HepG2 (cell line): ENCODE results near the gene ACBD3. TPM values are rescaled to one million over a fixed set of nuclear protein-coding genes. Genes with fewer than 3 reads are reported as not detected.
A peak's percentile ranks its signal among the peaks of the same experiment; 100 is the strongest.

Source experiments
- ATAC-seq: fragments of 200-7000 bp; cut with Tn5 transposase; 3 replicates; pipeline ENCODE4 v1.9.1; 2020; ENCODE audit warnings: mild to moderate bottlenecking, moderate library complexity
- BruUV-seq: library from RNA; stranded (reverse); fragments of 400-500 nt; replicated peaks from 2 replicates; lab custom pipeline; 2021; lab: Mats Ljungman, UMichigan
- CTCF ChIA-PET: fragments of 300-600 bp; formaldehyde crosslinking; extraction: SDS; loops from one replicate; lab custom pipeline; 2021; ENCODE audit warnings: low total read pairs, inconsistent platforms, low intra/inter-chr PET ratio; lab: Yijun Ruan, JAX
- POLR2A ChIA-PET: fragments of 350-600 bp; sonication (Branson Sonifier 250); formaldehyde crosslinking; loops from one replicate; lab custom pipeline; 2020; ENCODE audit warnings: antibody characterized with exemption, inconsistent platforms; lab: Yijun Ruan, JAX
- DNase-seq: peaks from one replicate; pipeline ENCODE4 v3.0.0-alpha.2; 2015; ENCODE audit warnings: low spot score
- FAIRE-seq: peaks from 3 replicates; lab custom pipeline; 2011; peaks lifted over from hg19 to GRCh38; lab: Jason Lieb, UNC
- H2AFZ ChIP-seq: one replicate; pipeline ENCODE4 v1.6.1; 2011; ENCODE audit warnings: low read length, inconsistent platforms
- H3K27ac ChIP-seq: fragments of 300-600 bp; 3 replicates; pipeline ENCODE4 v1.8.0; 2011; ENCODE audit warnings: mixed run types, mild to moderate bottlenecking, mixed read lengths, low read length, inconsistent platforms; ENCODE audit not compliant: insufficient read depth; ENCODE audit errors: extremely low read length
- H3K27me3 ChIP-seq, 2 experiments: fragments of 200-600 bp in 1 of 2; 2 replicates in 1 of 2; 3 replicates in 1 of 2; pipeline versions ENCODE4 v1.6.0 to v1.8.0; 2011; ENCODE audit warnings: low read length in 2 of 2, mild to moderate bottlenecking in 2 of 2, moderate library complexity in 2 of 2, inconsistent platforms in 1 of 2; ENCODE audit not compliant: insufficient read depth in 2 of 2, control insufficient read depth in 1 of 2
- H3K36me3 ChIP-seq, 2 experiments: fragments of 200-600 bp in 1 of 2; replicated peaks in 1 of 2; 2 replicates in 1 of 2; 3 replicates in 1 of 2; pipeline versions ENCODE4 v1.5.1 to v1.8.0; 2011; ENCODE audit warnings: low read length in 2 of 2, inconsistent platforms in 1 of 2; ENCODE audit not compliant: insufficient read depth in 2 of 2, control insufficient read depth in 1 of 2
- H3K4me1 ChIP-seq: 2 replicates; pipeline ENCODE4 v1.5.1; 2012; ENCODE audit warnings: low read length, inconsistent platforms; ENCODE audit not compliant: insufficient read depth
- H3K4me2 ChIP-seq: 2 replicates; pipeline ENCODE4 v1.6.0; 2011; ENCODE audit warnings: low read depth, low read length, inconsistent platforms
- H3K4me3 ChIP-seq, 3 experiments: fragments of 200-600 bp in 1 of 3; sonication (generic), shearing (Covaris generic) in 1 of 3; replicated peaks in 1 of 3; 2 replicates each; pipeline ENCODE4 v1.5.1; 2011 to 2016; ENCODE audit warnings: low read length in 3 of 3, inconsistent platforms in 2 of 3, low read depth in 2 of 3, mild to moderate bottlenecking in 2 of 3, control low read depth in 1 of 3, mixed read lengths in 1 of 3; ENCODE audit not compliant: insufficient read depth in 1 of 3
- H3K79me2 ChIP-seq: one replicate; pipeline ENCODE4 v1.6.1; 2011; ENCODE audit warnings: low read length, inconsistent platforms; ENCODE audit not compliant: insufficient read depth
- H3K9ac ChIP-seq: 2 replicates; pipeline ENCODE4 v1.6.0; 2011; ENCODE audit warnings: mild to moderate bottlenecking, low read depth, low read length, inconsistent platforms; ENCODE audit not compliant: insufficient read depth
- H3K9me3 ChIP-seq: 2 replicates; pipeline ENCODE4 v1.5.1; 2012; ENCODE audit warnings: mild to moderate bottlenecking, low read length
- H4K20me1 ChIP-seq: 2 replicates; pipeline ENCODE4 v1.6.0; 2011; ENCODE audit warnings: inconsistent platforms, mild to moderate bottlenecking, low read length, moderate library complexity; ENCODE audit not compliant: insufficient read depth
- ATF7-NPFF ChIP-seq: sonication (generic); formaldehyde crosslinking; IDR thresholded peaks from 2 replicates; pipeline ENCODE4 v1.8.1; 2023; ENCODE audit warnings: mild to moderate bottlenecking, low read depth, missing genetic modification reagents, moderate library complexity
- MED8 ChIP-seq: sonication (generic); formaldehyde crosslinking; IDR thresholded peaks from 2 replicates; pipeline ENCODE4 v1.8.1; 2023; ENCODE audit warnings: mild to moderate bottlenecking, missing genetic modification reagents; ENCODE audit not compliant: insufficient replicate concordance
- PRDM4 ChIP-seq: sonication (generic); formaldehyde crosslinking; IDR thresholded peaks from 2 replicates; pipeline ENCODE4 v1.9.0; 2021; ENCODE audit warnings: missing genetic modification reagents, borderline replicate concordance
- SNAI1 ChIP-seq: sonication (generic); formaldehyde crosslinking; IDR thresholded peaks from 2 replicates; pipeline ENCODE4 v1.5.0; 2020; ENCODE audit warnings: mild to moderate bottlenecking, missing genetic modification reagents, borderline replicate concordance
- ZNF251 ChIP-seq: sonication (generic); formaldehyde crosslinking; IDR thresholded peaks from 2 replicates; pipeline ENCODE4 v1.9.0; 2021; ENCODE audit warnings: mild to moderate bottlenecking, missing genetic modification reagents
- ZNF382 ChIP-seq: sonication (generic); formaldehyde crosslinking; IDR thresholded peaks from 2 replicates; pipeline ENCODE4 v1.5.0; 2020; ENCODE audit warnings: missing genetic modification reagents, mild to moderate bottlenecking, borderline replicate concordance
- ZNF501 ChIP-seq: sonication (generic); formaldehyde crosslinking; IDR thresholded peaks from 2 replicates; pipeline ENCODE4 v1.5.1; 2020; ENCODE audit warnings: mild to moderate bottlenecking, moderate library complexity, missing genetic modification reagents
- ZNF644 ChIP-seq: IDR thresholded peaks from 2 replicates; pipeline ENCODE4 v1.6.1; 2016; ENCODE audit warnings: low read depth
- ZNF687 ChIP-seq: sonication (generic); formaldehyde crosslinking; IDR thresholded peaks from 2 replicates; pipeline ENCODE4 v1.5.1; 2020; ENCODE audit warnings: mild to moderate bottlenecking, missing genetic modification reagents, moderate library complexity
- ZNF704 ChIP-seq: sonication (generic); formaldehyde crosslinking; IDR thresholded peaks from 2 replicates; pipeline ENCODE4 v1.8.1; 2023; ENCODE audit warnings: mild to moderate bottlenecking, inconsistent platforms, moderate library complexity, missing genetic modification reagents, borderline replicate concordance
- ZNF800 ChIP-seq: sonication (generic); formaldehyde crosslinking; IDR thresholded peaks from 2 replicates; pipeline ENCODE4 v1.4.0; 2020; ENCODE audit warnings: missing genetic modification reagents
- WGBS: methylation state at CpG from one replicate; pipeline ENCODE4 v1.1.6; 2017; ENCODE audit warnings: low lambda C conversion rate; 5-methylcytosine and 5-hydroxymethylcytosine counted together
- in situ Hi-C: cut with HindIII; loops from 2 replicates; pipeline ENCODE4 v1.10.0; 2017; ENCODE audit warnings: low pct_unique_long_range_greater_than_20kb; ENCODE audit not compliant: extremely low pct_ligation_motif_present
- intact Hi-C: fragments of 100-400 bp; cut with micrococcal nuclease; formaldehyde crosslinking; loops from one replicate; pipeline ENCODE4 v1.10.0; 2022; ENCODE audit not compliant: unreplicated experiment
- polyA plus RNA-seq, 8 experiments: library from polyadenylated mRNA; depleted of rRNA in 3 of 8; stranded (reverse) in 7 of 8; unstranded in 1 of 8; fragments of >200 nt; fragmentation: Illumina TruSeq in 4 of 8; extraction: Trizol in 4 of 8; gene quantifications; 2 replicates each; pipeline versions ENCODE4 v1.2.1 to v1.2.3, GENCODE V29; 2011 to 2016; ENCODE audit warnings: low read depth in 4 of 8, missing spikeins in 1 of 8, mixed read lengths in 1 of 8; ENCODE audit not compliant: insufficient read depth in 1 of 8
- total RNA-seq, 5 experiments: library from RNA; depleted of rRNA; stranded (reverse); fragments of >200 nt; fragmentation: Illumina TruSeq; extraction: Trizol; gene quantifications; 2 replicates each; pipeline ENCODE4 v1.2.3, GENCODE V29; 2016; ENCODE audit warnings: low read depth in 1 of 5

ACBD3 gene
- total and polyA plus RNA-seq, 2 of the 13 experiments (the other 11 are each of a cell fraction or from before 2014, with no cell fraction given): 24.3 to 39.3 TPM

- DNase-seq (no peak), FAIRE-seq (no peak), ATAC-seq (peak; percentile 70)
- peak overlapping the region; percentile 64 to 77 (median 72) for H3K4me3 ChIP-seq
- H3K9ac ChIP-seq: peak overlapping the region; percentile 56
- intact Hi-C loops: no loop called here
- peak overlapping the region; percentile 81 for H3K4me2 ChIP-seq
- no peaks in the 10 kb centered on the region for H4K20me1 ChIP-seq
- H3K4me1 ChIP-seq: peaks cover 34% of the 10 kb centered on the region
- H2AFZ ChIP-seq: no peak overlapping the region
- BruUV-seq: TSS peak; percentile 41
- ChIA-PET POLR2A (interaction anchor here (1.1 to 5.9 kb wide), 8 partner anchors 10 to 111 kb away, joined by 3 to 22 read pairs (median 4); partner anchors contain the start of genes H3-3A and SDE2), CTCF (interaction anchor here (1.0 to 1.6 kb wide), 3 partner anchors 10 to 15 kb away, joined by 3 to 5 read pairs (median 5); no protein-coding TSS in a partner anchor)
- WGBS: 0% methylated on average over 7 of the region's 73 CpGs
- H3K79me2 ChIP-seq: no peaks in the 10 kb centered on the region
- in situ Hi-C loops: no loop called here
- H3K36me3 ChIP-seq: no peaks in the 10 kb centered on the region; a peak in 1 of 5 replicates
- peaks cover 2 to 16% of the 10 kb centered on the region in 2 experiments; a peak in 4 of 5 replicates for H3K27me3 ChIP-seq
- peak overlapping the region; percentile 26 for H3K27ac ChIP-seq
- H3K9me3 ChIP-seq: no peaks in the 10 kb centered on the region
- TF ChIP-seq ZNF704 (CRISPR knock-in tag) (no peak), ATF7-NPFF (CRISPR knock-in tag) (peak; percentile 44; the same call in 1 of the 2 replicates), SNAI1 (CRISPR knock-in tag) (no peak), ZNF501 (peak; percentile 11; the same call in 1 of the 2 replicates), PRDM4 (CRISPR knock-in tag) (no peak), ZNF800 (CRISPR knock-in tag) (peak; percentile 78), ZNF644 (CRISPR knock-in tag) (no peak), ZNF251 (no peak), MED8 (CRISPR knock-in tag) (peak; percentile 21), ZNF382 (no peak), ZNF687 (CRISPR knock-in tag) (peak; percentile 73)
Observed at GRCh38 chr1:226110249-226111097, 76.1 kb downstream of the ACBD3 start.
